Neutrophil (primary cell): ENCODE results near the gene ENO4.

ENCODE experiments used
- H3K27ac ChIP-seq: fragments of 200-600 bp; sonication (generic); 2 replicates; pipeline ENCODE4 v1.5.1; 2016; ENCODE audit warnings: mild to moderate bottlenecking, moderate library complexity
- H3K27me3 ChIP-seq: fragments of 200-600 bp; sonication (generic); 2 replicates; pipeline ENCODE4 v1.6.0; 2016; ENCODE audit warnings: mild to moderate bottlenecking
- H3K36me3 ChIP-seq: fragments of 200-600 bp; sonication (generic); 2 replicates; pipeline ENCODE4 v1.5.1; 2017
- H3K4me1 ChIP-seq, 2 experiments: fragments of 200-600 bp in 1 of 2; sonication (generic) in 1 of 2; 1 replicate in 1 of 2; 2 replicates in 1 of 2; pipeline versions ENCODE4 v1.5.1 to v1.6.1; 2013 to 2016; ENCODE audit warnings: low read depth in 1 of 2, low read length in 1 of 2, mild to moderate bottlenecking in 1 of 2, moderate library complexity in 1 of 2; ENCODE audit not compliant: control insufficient read depth in 1 of 2, insufficient read depth in 1 of 2
- H3K4me3 ChIP-seq, 2 experiments: fragments of 200-600 bp in 1 of 2; sonication (generic) in 1 of 2; 1 replicate in 1 of 2; 2 replicates in 1 of 2; pipeline ENCODE4 v1.5.1; 2013 to 2016; ENCODE audit warnings: low read depth in 1 of 2, low read length in 1 of 2, mild to moderate bottlenecking in 1 of 2, moderate library complexity in 1 of 2
- H3K9me3 ChIP-seq: fragments of 200-600 bp; sonication (generic); 2 replicates; pipeline ENCODE4 v1.5.1; 2016
- CTCF ChIP-seq: fragments of 200-600 bp; sonication (generic); IDR thresholded peaks from 2 replicates; pipeline ENCODE4 v1.5.1; 2016; ENCODE audit warnings: antibody characterized with exemption

The ENO4 gene

GRCh38 chr10:116907245-116907987 lies 58.1 kb downstream of the ENO4 start:
- Histone ChIP-seq H3K4me3 (no peak overlapping the region), H3K9me3 (no peaks in the 10 kb centered on the region), H3K4me1 (no peaks in the 10 kb centered on the region), H3K27ac (no peak overlapping the region), H3K27me3 (no peaks in the 10 kb centered on the region), H3K36me3 (no peaks in the 10 kb centered on the region)
- TF ChIP-seq CTCF: no peak

GRCh38 chr10:116909307-116909706 lies 60.0 kb downstream of the ENO4 start:
- Histone ChIP-seq H3K36me3 (no peaks in the 10 kb centered on the region), H3K27ac (no peak overlapping the region), H3K27me3 (no peaks in the 10 kb centered on the region), H3K9me3 (no peaks in the 10 kb centered on the region), H3K4me1 (no peaks in the 10 kb centered on the region), H3K4me3 (no peak overlapping the region)
- TF ChIP-seq CTCF: no peak

GRCh38 chr10:116910910-116911309 lies 61.6 kb downstream of the ENO4 start:
- H3K9me3 ChIP-seq: no peaks in the 10 kb centered on the region
- no peaks in the 10 kb centered on the region for H3K27me3 ChIP-seq
- H3K36me3 ChIP-seq: no peaks in the 10 kb centered on the region
- H3K4me3 ChIP-seq: no peak overlapping the region
- H3K4me1 ChIP-seq: no peaks in the 10 kb centered on the region
- no peak for TF ChIP-seq CTCF
- H3K27ac ChIP-seq: no peak overlapping the region

- Histone ChIP-seq H3K4me1 (no peaks in the 10 kb centered on the region), H3K9me3 (no peaks in the 10 kb centered on the region), H3K27me3 (no peaks in the 10 kb centered on the region), H3K27ac (no peak overlapping the region), H3K36me3 (no peaks in the 10 kb centered on the region), H3K4me3 (no peak overlapping the region)
- TF ChIP-seq CTCF: no peak
Observed at GRCh38 chr10:116912162-116912561, 62.9 kb downstream of the ENO4 start.

- H3K36me3 ChIP-seq: no peaks in the 10 kb centered on the region
- no peak for TF ChIP-seq CTCF
- H3K4me3 ChIP-seq: no peak overlapping the region
- H3K27me3 ChIP-seq: no peaks in the 10 kb centered on the region
- H3K9me3 ChIP-seq: no peaks in the 10 kb centered on the region
- no peak overlapping the region for H3K27ac ChIP-seq
- no peaks in the 10 kb centered on the region for H3K4me1 ChIP-seq
Observed at GRCh38 chr10:116913695-116914094, 64.4 kb downstream of the ENO4 start.
